Karpas-422 (cell line): ENCODE data around the gene BCAM. TPM values are rescaled to one million over a fixed set of nuclear protein-coding genes. Genes with fewer than 3 reads are reported as not detected.
"Not testable (repeated sequence)": the region's sequence is repeated elsewhere in the genome, so short reads cannot be mapped to it uniquely, and the experiment has no call there.

Source experiments
- DNase-seq: peaks from one replicate; pipeline ENCODE4 v3.0.0-alpha.2; 2015
- H2AFZ ChIP-seq: fragments of 200-600 bp; sonication (generic); 2 replicates; pipeline ENCODE4 v1.6.1; 2014; ENCODE audit warnings: antibody characterized with exemption, low read length, mixed read lengths
- H3K27ac ChIP-seq: fragments of 200-600 bp; sonication (generic); 2 replicates; pipeline ENCODE4 v1.5.1; 2014; ENCODE audit warnings: mild to moderate bottlenecking, low read length, moderate library complexity
- H3K27me3 ChIP-seq: fragments of 200-600 bp; sonication (generic); 2 replicates; pipeline ENCODE4 v1.6.1; 2014; ENCODE audit warnings: low read length, mixed read lengths
- H3K36me3 ChIP-seq: fragments of 200-600 bp; sonication (generic); 2 replicates; pipeline ENCODE4 v1.6.1; 2014; ENCODE audit warnings: low read length, mixed read lengths; ENCODE audit not compliant: insufficient read depth
- H3K4me1 ChIP-seq: fragments of 200-600 bp; sonication (generic); 2 replicates; pipeline ENCODE4 v1.6.1; 2014; ENCODE audit warnings: mild to moderate bottlenecking, low read length, mixed read lengths
- H3K4me2 ChIP-seq: fragments of 200-600 bp; sonication (generic); 2 replicates; pipeline ENCODE4 v1.6.1; 2014; ENCODE audit warnings: low read length, low read depth, mild to moderate bottlenecking; ENCODE audit not compliant: poor library complexity, severe bottlenecking
- H3K4me3 ChIP-seq: fragments of 200-600 bp; sonication (generic); 2 replicates; pipeline ENCODE4 v1.5.1; 2014; ENCODE audit warnings: mild to moderate bottlenecking, antibody characterized with exemption, low read length, mixed read lengths
- H3K79me2 ChIP-seq: fragments of 200-600 bp; sonication (generic); 2 replicates; pipeline ENCODE4 v1.6.1; 2014; ENCODE audit warnings: mild to moderate bottlenecking, low read length, mixed read lengths
- H3K9ac ChIP-seq: fragments of 200-600 bp; sonication (generic); 2 replicates; pipeline ENCODE4 v1.6.0; 2014; ENCODE audit warnings: low read length
- H3K9me2 ChIP-seq: fragments of 200-600 bp; sonication (generic), shearing (Covaris generic); replicated peaks from 2 replicates; pipeline ENCODE4 v1.6.0; 2014; ENCODE audit warnings: mild to moderate bottlenecking, low read length, moderate library complexity; ENCODE audit not compliant: insufficient read depth
- H3K9me3 ChIP-seq: fragments of 300-700, 200-600 bp; sonication (generic); 2 replicates; pipeline ENCODE4 v1.6.1; 2014; ENCODE audit warnings: low read length, mixed read lengths
- H4K20me1 ChIP-seq: fragments of 200-600 bp; sonication (generic); 2 replicates; pipeline ENCODE4 v1.6.1; 2014; ENCODE audit warnings: mild to moderate bottlenecking, antibody characterized with exemption, low read length, low read depth; ENCODE audit not compliant: insufficient read depth
- total RNA-seq: library from RNA; depleted of rRNA; stranded (reverse); fragments of >200 nt; shearing (Covaris generic); gene quantifications from 2 replicates; pipeline ENCODE4 v1.2.3, GENCODE V29; 2014; ENCODE audit warnings: low replicate concordance; rRNA removed

Gene BCAM, protein sequence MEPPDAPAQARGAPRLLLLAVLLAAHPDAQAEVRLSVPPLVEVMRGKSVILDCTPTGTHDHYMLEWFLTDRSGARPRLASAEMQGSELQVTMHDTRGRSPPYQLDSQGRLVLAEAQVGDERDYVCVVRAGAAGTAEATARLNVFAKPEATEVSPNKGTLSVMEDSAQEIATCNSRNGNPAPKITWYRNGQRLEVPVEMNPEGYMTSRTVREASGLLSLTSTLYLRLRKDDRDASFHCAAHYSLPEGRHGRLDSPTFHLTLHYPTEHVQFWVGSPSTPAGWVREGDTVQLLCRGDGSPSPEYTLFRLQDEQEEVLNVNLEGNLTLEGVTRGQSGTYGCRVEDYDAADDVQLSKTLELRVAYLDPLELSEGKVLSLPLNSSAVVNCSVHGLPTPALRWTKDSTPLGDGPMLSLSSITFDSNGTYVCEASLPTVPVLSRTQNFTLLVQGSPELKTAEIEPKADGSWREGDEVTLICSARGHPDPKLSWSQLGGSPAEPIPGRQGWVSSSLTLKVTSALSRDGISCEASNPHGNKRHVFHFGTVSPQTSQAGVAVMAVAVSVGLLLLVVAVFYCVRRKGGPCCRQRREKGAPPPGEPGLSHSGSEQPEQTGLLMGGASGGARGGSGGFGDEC
- not detected in 2 replicates for total RNA-seq

DNA sequence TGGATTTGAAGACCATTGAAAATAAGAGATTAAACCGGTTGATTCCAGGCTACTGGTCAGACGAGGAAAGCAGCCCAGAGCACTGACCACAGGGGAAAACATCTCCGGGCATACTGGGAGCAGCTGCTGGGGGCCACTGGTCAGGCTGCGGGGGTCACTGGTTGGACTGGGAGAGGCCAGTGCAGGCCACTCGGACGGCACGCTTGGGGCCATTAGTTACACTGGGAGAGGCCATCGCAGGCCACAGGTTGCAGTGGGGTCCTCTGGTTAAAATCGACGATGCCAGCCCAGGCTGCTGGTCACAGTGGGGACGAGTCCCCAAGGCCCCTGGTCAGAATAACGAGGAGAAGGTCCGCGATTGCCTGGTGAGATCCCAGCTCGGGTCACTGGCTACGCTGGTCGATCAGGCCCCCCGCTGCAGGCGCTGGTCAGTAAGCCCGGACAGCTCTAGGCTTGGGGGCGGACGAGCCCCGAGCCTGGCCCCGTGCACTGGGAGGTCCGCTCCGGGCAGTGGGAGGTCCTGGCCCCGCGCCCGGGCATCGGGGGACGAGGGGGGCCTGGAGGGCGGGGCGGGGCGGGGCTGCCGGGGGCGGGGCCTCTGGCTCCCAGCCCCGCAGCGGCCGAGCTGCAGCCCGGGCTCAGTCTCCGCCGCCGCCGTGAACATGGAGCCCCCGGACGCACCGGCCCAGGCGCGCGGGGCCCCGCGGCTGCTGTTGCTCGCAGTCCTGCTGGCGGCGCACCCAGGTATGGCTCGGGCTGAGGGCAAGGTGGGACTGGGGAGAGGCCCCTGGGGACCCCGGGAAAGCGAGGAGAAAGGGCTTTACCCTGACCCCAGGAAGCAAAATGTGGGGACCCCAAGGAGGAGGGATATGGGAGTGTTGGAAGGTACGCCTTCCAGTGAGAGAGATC lies at the start of gene BCAM:
Gene BCAM (plus strand): TSS at position 641 of the 909 bp plus-strand sequence. CDS start 22 bp downstream, at position 663.
- Histone ChIP-seq H3K4me3 (no peak within 1 kb of the TSS), H3K9ac (no peak within 1 kb of the TSS), H3K4me1 (no peaks in the 10 kb centered on the region), H3K36me3 (no peaks in the 10 kb centered on the region), H3K79me2 (no peaks in the 10 kb centered on the region), H3K27ac (no peak within 1 kb of the TSS), H3K4me2 (no peak within 1 kb of the TSS), H2AFZ (no peak within 1 kb of the TSS), H3K27me3 (no peaks in the 10 kb centered on the region), H4K20me1 (no peaks in the 10 kb centered on the region), H3K9me3 (no peaks in the 10 kb centered on the region), H3K9me2 (no peaks in the 10 kb centered on the region)
- no peak for DNase-seq

DNA sequence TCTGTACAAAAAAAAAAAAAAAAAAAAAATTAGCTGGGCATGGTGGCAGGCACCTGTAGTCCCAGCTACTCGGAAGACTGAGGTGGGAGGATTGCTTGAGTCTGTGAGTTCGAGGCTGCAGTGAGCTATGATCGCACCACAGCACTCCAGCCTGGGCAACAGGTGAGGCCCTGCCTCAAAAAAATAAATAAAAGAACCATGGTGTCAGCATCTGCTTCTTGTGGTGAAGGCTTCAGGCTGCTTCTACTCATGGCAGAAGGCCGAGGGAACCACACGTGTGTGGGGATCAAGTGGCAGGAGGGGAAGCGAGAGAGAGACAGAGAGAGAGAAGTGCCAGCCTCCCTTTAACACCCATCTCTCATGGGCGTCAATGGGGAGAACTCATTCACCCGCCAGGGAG lies 46.9 kb upstream of the BCAM start:
- Histone ChIP-seq H3K36me3 (no peaks in the 10 kb centered on the region), H3K4me3 (no peak overlapping the region), H3K4me1 (no peaks in the 10 kb centered on the region), H4K20me1 (no peaks in the 10 kb centered on the region), H2AFZ (no peak overlapping the region), H3K9me2 (no peaks in the 10 kb centered on the region), H3K27ac (no peak overlapping the region), H3K79me2 (no peaks in the 10 kb centered on the region), H3K9me3 (no peaks in the 10 kb centered on the region), H3K27me3 (no peaks in the 10 kb centered on the region), H3K9ac (no peak overlapping the region), H3K4me2 (no peak overlapping the region)
- no peak for DNase-seq

DNA sequence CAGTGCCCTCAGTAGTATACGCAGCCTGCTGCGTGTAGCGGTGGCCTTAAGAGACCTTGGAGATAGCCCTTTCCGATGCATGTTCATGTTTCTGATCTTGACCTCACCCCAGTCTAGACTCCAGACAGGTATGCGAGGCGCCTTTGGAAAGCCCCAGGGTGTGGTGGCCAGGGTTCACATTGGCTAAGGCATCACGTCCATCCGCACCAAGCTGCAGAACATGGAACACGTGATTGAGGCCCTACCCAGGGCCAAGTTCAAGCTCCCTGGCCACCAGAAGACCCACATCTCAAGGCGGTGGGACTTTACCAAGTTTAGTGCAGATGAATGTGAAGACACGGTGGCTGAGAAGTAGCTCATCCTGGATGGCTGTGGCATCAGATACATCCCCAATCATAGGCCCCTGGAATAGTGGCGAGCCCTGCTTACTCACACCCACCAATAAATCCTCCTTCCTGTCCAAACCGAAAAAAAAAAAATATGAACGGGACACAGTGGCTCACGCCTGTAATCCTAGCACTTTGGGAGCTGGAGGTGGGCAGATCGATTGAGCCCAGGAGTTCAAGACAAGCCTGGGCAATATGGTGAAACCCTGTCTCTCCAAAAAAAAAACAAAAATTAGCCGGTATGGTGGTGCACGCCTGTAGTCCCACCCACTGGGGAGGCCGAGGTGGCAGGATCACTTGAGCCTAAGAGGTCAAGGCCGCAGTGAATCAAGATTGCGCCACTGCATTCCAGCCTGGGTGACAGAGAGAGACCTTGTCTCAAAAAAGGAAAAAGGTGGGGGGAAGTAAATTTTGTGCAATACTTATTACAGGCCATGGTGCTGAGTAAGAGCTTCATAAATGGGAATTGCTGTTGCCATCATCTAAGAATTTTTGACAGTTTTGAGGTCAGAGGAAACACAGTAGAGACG lies 43.6 kb upstream of the BCAM start:
- Histone ChIP-seq H3K79me2 (no peaks in the 10 kb centered on the region), H3K9me3 (no peaks in the 10 kb centered on the region), H3K27me3 (no peaks in the 10 kb centered on the region), H3K4me2 (no peak overlapping the region), H3K27ac (no peak overlapping the region), H4K20me1 (no peaks in the 10 kb centered on the region), H3K4me1 (no peaks in the 10 kb centered on the region), H3K36me3 (no peaks in the 10 kb centered on the region), H2AFZ (no peak overlapping the region), H3K9me2 (no peaks in the 10 kb centered on the region), H3K4me3 (no peak overlapping the region), H3K9ac (no peak overlapping the region)
- DNase-seq, result no peak

DNA sequence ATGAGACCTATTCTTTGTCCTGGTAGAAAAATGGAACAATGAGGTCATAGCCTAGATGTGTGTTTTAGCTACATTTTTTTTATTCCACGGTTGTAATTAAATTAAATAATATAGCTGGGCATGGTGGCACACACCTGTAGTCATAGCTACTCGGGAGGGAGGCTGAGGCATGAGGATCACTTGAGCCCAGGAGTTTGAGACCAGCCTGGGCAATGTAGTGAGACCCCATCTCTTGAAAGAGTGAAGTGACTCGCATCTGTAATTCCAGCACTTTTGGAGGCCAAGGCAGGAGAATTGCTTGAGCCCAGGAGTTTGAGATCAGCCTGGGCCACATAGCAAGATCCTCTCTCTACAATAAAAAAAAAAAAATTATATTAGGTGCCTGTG lies 43.0 kb upstream of the BCAM start:
- H3K9me2 ChIP-seq, result no peaks in the 10 kb centered on the region
- no peak for DNase-seq
- H3K36me3 ChIP-seq, result no peaks in the 10 kb centered on the region
- H3K27ac ChIP-seq, result no peak overlapping the region
- H3K9me3 ChIP-seq, result no peaks in the 10 kb centered on the region
- H3K79me2 ChIP-seq, result no peaks in the 10 kb centered on the region
- no peak overlapping the region for H3K4me2 ChIP-seq
- no peak overlapping the region for H3K9ac ChIP-seq
- H3K27me3 ChIP-seq, result no peaks in the 10 kb centered on the region
- no peaks in the 10 kb centered on the region for H4K20me1 ChIP-seq
- no peak overlapping the region for H3K4me3 ChIP-seq
- H3K4me1 ChIP-seq, result no peaks in the 10 kb centered on the region
- H2AFZ ChIP-seq, result no peak overlapping the region

DNA sequence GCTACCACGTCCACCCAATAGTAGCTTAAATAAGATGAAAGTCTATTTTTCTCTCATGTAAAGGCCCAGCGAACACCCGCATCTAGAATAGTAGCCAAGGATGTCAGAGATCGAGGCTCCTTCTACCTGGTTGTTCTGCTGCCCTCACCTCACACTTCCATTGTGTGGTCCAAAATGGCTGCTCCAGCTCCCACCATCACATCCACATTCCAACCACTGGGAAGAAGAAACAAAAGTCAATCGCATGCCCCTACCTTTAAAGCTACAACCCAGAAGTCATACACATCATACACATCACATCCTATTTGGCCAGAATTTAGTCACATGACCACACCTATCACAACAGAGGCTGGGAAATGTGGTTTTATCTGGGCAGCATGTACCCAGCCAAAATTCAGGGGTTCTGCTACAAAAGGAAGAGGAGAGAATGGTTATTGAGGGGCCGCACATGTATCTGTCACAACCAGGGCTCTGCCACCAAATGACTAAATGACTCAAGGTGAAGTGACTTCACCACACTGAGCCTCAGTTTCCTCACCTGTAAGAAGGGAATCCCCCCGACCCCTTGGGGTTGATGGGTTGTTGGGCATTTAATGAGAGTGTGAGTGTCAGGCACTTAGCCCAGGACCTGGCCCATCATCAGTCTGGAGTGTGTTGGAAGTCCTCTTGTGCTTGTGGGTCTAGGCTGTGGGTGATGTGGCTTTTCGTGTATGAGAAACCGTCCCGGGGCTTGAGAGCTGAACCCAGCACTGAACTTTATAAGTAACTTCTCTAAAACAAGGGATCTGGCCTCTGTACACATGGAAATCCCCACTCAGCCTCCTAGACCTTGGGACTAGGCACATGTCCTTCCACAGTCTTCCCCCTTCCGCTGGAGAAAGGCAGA lies 41.4 kb upstream of the BCAM start:
- no peaks in the 10 kb centered on the region for H3K9me2 ChIP-seq
- H3K27me3 ChIP-seq, result no peaks in the 10 kb centered on the region
- H3K79me2 ChIP-seq, result no peaks in the 10 kb centered on the region
- H3K27ac ChIP-seq, result no peak overlapping the region
- no peak overlapping the region for H2AFZ ChIP-seq
- H3K4me2 ChIP-seq, result no peak overlapping the region
- no peaks in the 10 kb centered on the region for H3K36me3 ChIP-seq
- no peaks in the 10 kb centered on the region for H4K20me1 ChIP-seq
- H3K9me3 ChIP-seq, result no peaks in the 10 kb centered on the region
- H3K9ac ChIP-seq, result no peak overlapping the region
- H3K4me1 ChIP-seq, result no peaks in the 10 kb centered on the region
- no peak for DNase-seq
- no peak overlapping the region for H3K4me3 ChIP-seq

DNA sequence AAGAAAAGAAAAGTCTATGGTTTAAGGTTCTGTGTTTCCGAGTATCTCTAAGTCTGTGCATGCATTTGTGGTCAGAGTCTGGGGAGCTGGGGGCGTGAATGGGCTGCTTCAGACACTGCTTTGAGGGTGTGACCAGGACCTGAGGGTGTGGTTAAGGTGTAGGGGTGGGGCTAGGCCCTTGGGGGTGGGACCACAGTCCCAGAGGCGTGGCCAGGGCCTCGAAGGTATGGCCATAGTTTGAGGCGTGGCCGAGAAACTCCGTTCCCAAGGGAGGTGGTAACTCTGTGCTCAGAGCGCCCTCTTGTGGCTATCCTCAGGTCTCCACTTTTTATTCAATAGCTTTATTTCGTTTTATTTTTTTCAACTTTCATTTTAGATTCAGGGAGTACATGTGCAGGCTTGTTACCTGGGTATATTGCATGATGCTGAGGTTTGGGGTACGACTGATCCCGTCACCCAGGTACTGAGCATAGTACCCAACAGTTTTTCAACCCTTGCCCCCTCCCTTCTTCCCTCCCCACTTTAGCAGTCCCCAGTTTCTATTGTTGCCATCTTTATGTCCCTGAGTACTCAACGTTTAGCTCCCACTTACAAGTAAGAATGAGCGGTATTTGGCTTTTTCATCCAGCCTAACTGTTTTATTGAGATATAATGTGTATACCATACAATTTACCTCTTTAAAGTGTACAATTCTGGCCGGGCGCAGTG lies 38.2 kb upstream of the BCAM start:
- DNase-seq, result peak; percentile 98
- H3K27ac ChIP-seq, result no peak overlapping the region
- H3K36me3 ChIP-seq, result no peaks in the 10 kb centered on the region
- no peak overlapping the region for H3K4me3 ChIP-seq
- H3K4me1 ChIP-seq, result no peaks in the 10 kb centered on the region
- H4K20me1 ChIP-seq, result no peaks in the 10 kb centered on the region
- H3K9ac ChIP-seq, result no peak overlapping the region
- no peaks in the 10 kb centered on the region for H3K79me2 ChIP-seq
- no peak overlapping the region for H3K4me2 ChIP-seq
- no peaks in the 10 kb centered on the region for H3K27me3 ChIP-seq
- no peaks in the 10 kb centered on the region for H3K9me2 ChIP-seq
- no peak overlapping the region for H2AFZ ChIP-seq
- H3K9me3 ChIP-seq, result no peaks in the 10 kb centered on the region

DNA sequence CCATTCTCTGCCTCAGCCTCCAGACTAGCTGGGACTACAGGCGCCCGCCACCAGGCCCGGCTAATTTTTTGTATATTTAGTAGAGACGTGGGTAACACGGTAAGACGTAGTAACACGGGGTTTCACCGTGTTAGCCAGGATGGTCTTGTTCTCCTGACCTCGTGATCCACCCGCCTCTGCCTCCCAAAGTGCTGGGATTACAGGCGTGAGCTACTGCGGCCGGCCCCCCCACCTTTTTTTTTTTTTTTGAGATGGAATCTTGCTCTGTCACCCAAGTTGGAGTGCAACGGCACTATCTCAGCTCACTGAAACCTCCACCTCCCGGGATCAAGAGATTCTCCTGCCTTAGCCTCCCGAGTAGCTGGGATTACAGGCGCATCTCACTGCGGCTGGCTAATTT lies 36.8 kb upstream of the BCAM start:
- H3K9me3 ChIP-seq, H3K27me3 ChIP-seq, H3K4me2 ChIP-seq, H2AFZ ChIP-seq, H3K36me3 ChIP-seq, H4K20me1 ChIP-seq, H3K27ac ChIP-seq, H3K4me1 ChIP-seq, H3K79me2 ChIP-seq, H3K4me3 ChIP-seq, H3K9me2 ChIP-seq, DNase-seq, H3K9ac ChIP-seq: not testable (repeated sequence)
